ENCODE data around the gene NFIA.

The NFIA gene

DNA sequence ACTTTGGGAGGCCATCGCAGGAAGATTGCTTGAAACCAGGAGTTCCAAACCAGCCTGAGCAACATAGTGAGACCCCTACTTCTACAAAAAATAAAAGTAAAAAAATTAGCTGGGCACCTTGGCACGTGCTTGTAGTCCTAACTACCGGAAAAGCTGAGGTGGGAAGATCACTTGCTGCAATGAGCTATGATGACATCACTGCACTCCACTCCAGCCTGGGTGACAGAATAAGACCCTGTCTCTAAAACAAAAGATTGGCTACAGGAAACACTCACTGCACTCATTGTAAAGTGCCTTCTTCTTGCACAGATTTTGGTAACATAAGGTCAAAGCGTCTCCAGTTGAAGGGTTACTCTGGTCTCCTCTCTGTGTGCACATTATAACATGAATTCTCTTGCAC lies 336.8 kb downstream of the NFIA start:
- Histone ChIP-seq H4K20me1 (ENCODE audit: insufficient read depth, low read length) (no peaks in the 10 kb centered on the region), H3K9ac (ENCODE audit: low read length) (no peak overlapping the region), H3K4me3 (ENCODE audit: low read length) (no peak overlapping the region), H3K9me3 (replicated peaks; ENCODE audit: insufficient read depth, low read length) (no peaks in the 10 kb centered on the region), H3K79me2 (ENCODE audit: low read length) (no peaks in the 10 kb centered on the region), H3F3A (ENCODE audit: insufficient read depth, low read length) (peaks cover 5% of the 10 kb centered on the region; the same call in 1 of the 2 replicates), H2AFZ (ENCODE audit: low read length) (0 out of 2 replicates have a peak overlapping the region, but pooled peaks have one; percentile 21), H3K9me2 (replicated peaks; ENCODE audit: insufficient read depth, low read length) (no peaks in the 10 kb centered on the region), H3K4me2 (ENCODE audit: low read depth, low read length) (peak overlapping the region; percentile 70), H3K27ac (ENCODE audit: low read length) (peak overlapping the region; percentile 68), H3K4me1 (ENCODE audit: low read length) (peaks cover 32% of the 10 kb centered on the region), H3K27me3 (replicated peaks; ENCODE audit: insufficient read depth, low read length) (no peaks in the 10 kb centered on the region), H3K36me3 (replicated peaks; ENCODE audit: insufficient read depth, low read length) (no peaks in the 10 kb centered on the region)
- no peak for DNase-seq
- no peak for TF ChIP-seq EZH2phosphoT487 (IDR thresholded peaks at IDR 0.05; ENCODE audit: low read length)
- TF ChIP-seq EZH2 (optimal IDR thresholded peaks at IDR 0.05; ENCODE audit: low read depth, low read length): no peak
- TF ChIP-seq, protein P1, sequence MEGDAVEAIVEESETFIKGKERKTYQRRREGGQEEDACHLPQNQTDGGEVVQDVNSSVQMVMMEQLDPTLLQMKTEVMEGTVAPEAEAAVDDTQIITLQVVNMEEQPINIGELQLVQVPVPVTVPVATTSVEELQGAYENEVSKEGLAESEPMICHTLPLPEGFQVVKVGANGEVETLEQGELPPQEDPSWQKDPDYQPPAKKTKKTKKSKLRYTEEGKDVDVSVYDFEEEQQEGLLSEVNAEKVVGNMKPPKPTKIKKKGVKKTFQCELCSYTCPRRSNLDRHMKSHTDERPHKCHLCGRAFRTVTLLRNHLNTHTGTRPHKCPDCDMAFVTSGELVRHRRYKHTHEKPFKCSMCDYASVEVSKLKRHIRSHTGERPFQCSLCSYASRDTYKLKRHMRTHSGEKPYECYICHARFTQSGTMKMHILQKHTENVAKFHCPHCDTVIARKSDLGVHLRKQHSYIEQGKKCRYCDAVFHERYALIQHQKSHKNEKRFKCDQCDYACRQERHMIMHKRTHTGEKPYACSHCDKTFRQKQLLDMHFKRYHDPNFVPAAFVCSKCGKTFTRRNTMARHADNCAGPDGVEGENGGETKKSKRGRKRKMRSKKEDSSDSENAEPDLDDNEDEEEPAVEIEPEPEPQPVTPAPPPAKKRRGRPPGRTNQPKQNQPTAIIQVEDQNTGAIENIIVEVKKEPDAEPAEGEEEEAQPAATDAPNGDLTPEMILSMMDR (IDR thresholded peaks at IDR 0.05; ENCODE audit: low read length): no peak

DNA sequence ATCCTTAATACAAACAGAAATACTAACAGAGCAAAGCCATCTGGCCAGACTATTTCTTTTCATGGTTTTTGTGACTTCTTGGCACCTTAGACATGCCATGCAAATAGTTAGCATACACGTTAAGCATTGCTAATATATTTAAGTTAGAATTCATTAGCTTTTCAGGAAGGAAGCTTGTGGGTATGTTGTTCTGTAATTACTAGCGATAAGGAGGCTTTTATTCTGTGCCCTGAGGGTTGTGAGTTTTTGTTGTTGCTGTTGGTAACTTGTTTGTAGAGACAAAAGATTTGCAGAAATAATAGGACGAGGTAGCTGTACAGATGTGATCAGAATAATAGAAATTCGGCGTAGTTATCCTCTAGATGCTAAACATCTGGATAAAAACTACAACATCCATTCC lies 337.3 kb downstream of the NFIA start:
- no peaks in the 10 kb centered on the region for H3K79me2 ChIP-seq (ENCODE audit: low read length)
- H3K4me3 ChIP-seq (ENCODE audit: low read length): peak overlapping the region; percentile 45; the same call in 1 of the 2 replicates
- peaks cover 36% of the 10 kb centered on the region for H3K4me1 ChIP-seq (ENCODE audit: low read length)
- H3K36me3 ChIP-seq (replicated peaks; ENCODE audit: insufficient read depth, low read length): no peaks in the 10 kb centered on the region
- H4K20me1 ChIP-seq (ENCODE audit: insufficient read depth, low read length): no peaks in the 10 kb centered on the region
- peak overlapping the region; percentile 9 for H3K9ac ChIP-seq (ENCODE audit: low read length)
- no peaks in the 10 kb centered on the region for H3K9me3 ChIP-seq (replicated peaks; ENCODE audit: insufficient read depth, low read length)
- H3K4me2 ChIP-seq (ENCODE audit: low read depth, low read length): peak overlapping the region; percentile 70
- no peak for DNase-seq
- peak overlapping the region; percentile 21; the same call in 1 of the 2 replicates for H2AFZ ChIP-seq (ENCODE audit: low read length)
- no peaks in the 10 kb centered on the region for H3K27me3 ChIP-seq (replicated peaks; ENCODE audit: insufficient read depth, low read length)
- no peak for TF ChIP-seq EZH2phosphoT487 (IDR thresholded peaks at IDR 0.05; ENCODE audit: low read length)
- TF ChIP-seq EZH2 (optimal IDR thresholded peaks at IDR 0.05; ENCODE audit: low read depth, low read length): no peak
- TF ChIP-seq, protein P1 (IDR thresholded peaks at IDR 0.05; ENCODE audit: low read length): no peak
- H3K9me2 ChIP-seq (replicated peaks; ENCODE audit: insufficient read depth, low read length): no peaks in the 10 kb centered on the region
- peaks cover 5% of the 10 kb centered on the region; the same call in 1 of the 2 replicates for H3F3A ChIP-seq (ENCODE audit: insufficient read depth, low read length)
- peak overlapping the region; percentile 68 for H3K27ac ChIP-seq (ENCODE audit: low read length)

DNA sequence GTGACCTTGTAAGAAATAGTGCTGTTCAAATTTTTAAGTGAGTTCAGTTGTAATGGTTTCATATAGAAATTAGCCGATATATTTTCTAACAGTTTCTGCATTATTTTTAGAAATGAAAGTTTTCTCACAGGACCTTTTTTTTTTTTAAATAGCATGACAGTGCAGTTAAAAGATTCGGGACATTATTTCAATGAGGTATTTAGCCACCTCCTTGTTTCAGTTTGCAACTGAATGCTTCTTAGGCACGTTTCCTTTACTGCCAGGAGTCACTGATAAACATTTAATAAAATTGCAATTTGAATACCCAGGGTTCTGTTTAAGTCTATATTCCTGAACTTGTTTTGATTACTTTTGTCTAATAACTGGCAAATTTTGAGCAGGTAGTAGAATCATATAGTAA lies 337.9 kb downstream of the NFIA start:
- H3K27ac ChIP-seq (ENCODE audit: low read length): peak overlapping the region; percentile 68
- no peaks in the 10 kb centered on the region for H3K36me3 ChIP-seq (replicated peaks; ENCODE audit: insufficient read depth, low read length)
- peak overlapping the region; percentile 45 for H3K4me3 ChIP-seq (ENCODE audit: low read length)
- H3K9me3 ChIP-seq (replicated peaks; ENCODE audit: insufficient read depth, low read length): no peaks in the 10 kb centered on the region
- peak overlapping the region; percentile 70 for H3K4me2 ChIP-seq (ENCODE audit: low read depth, low read length)
- H3K27me3 ChIP-seq (replicated peaks; ENCODE audit: insufficient read depth, low read length): no peaks in the 10 kb centered on the region
- peaks cover 36% of the 10 kb centered on the region for H3K4me1 ChIP-seq (ENCODE audit: low read length)
- no peaks in the 10 kb centered on the region for H3K79me2 ChIP-seq (ENCODE audit: low read length)
- H3F3A ChIP-seq (ENCODE audit: insufficient read depth, low read length): peaks cover 5% of the 10 kb centered on the region; the same call in 1 of the 2 replicates
- H4K20me1 ChIP-seq (ENCODE audit: insufficient read depth, low read length): no peaks in the 10 kb centered on the region
- TF ChIP-seq, protein P1 (IDR thresholded peaks at IDR 0.05; ENCODE audit: low read length): no peak
- TF ChIP-seq EZH2phosphoT487 (IDR thresholded peaks at IDR 0.05; ENCODE audit: low read length) (no peak), EZH2 (optimal IDR thresholded peaks at IDR 0.05; ENCODE audit: low read depth, low read length) (no peak)
- peak overlapping the region; percentile 62 for H2AFZ ChIP-seq (ENCODE audit: low read length)
- H3K9me2 ChIP-seq (replicated peaks; ENCODE audit: insufficient read depth, low read length): no peaks in the 10 kb centered on the region
- peak; percentile 82 for DNase-seq
- H3K9ac ChIP-seq (ENCODE audit: low read length): peak overlapping the region; percentile 51; the same call in 1 of the 2 replicates
